K562 (cell line): ENCODE results near the gene TRIM26. TPM values are rescaled to one million over a fixed set of nuclear protein-coding genes. Genes with fewer than 3 reads are reported as not detected.

Experiments used
- ATAC-seq: fragments of 200-7000 bp; cut with Tn5 transposase; 3 replicates; pipeline ENCODE4 v1.9.1; 2020; ENCODE audit warnings: moderate library complexity
- BruUV-seq: library from RNA; stranded (reverse); fragments of 400-500 nt; replicated peaks from 2 replicates; lab custom pipeline; 2021; lab: Mats Ljungman, UMichigan
- CTCF ChIA-PET: fragments of 300-600 bp; formaldehyde crosslinking; extraction: SDS; loops from one replicate; lab custom pipeline; 2021; ENCODE audit warnings: low intra/inter-chr PET ratio; lab: Yijun Ruan, JAX
- POLR2A ChIA-PET: fragments of 300-600, 350-650 bp; sonication (Branson Sonifier 250); formaldehyde crosslinking; extraction: SDS; loops from one replicate; lab custom pipeline; 2021; ENCODE audit warnings: antibody characterized with exemption, inconsistent platforms; lab: Yijun Ruan, JAX
- DNase-seq, 4 experiments: peaks; one replicate each; pipeline versions ENCODE4 v3.0.0 to v3.0.0-alpha.2; 2011 to 2018; ENCODE audit warnings: low spot score in 3 of 4, mixed read lengths in 3 of 4; ENCODE audit errors: extremely low read depth in 1 of 4
- FAIRE-seq: peaks from 2 replicates; lab custom pipeline; 2011; peaks lifted over from hg19 to GRCh38; lab: Jason Lieb, UNC
- H2AFZ ChIP-seq: 2 replicates; pipeline ENCODE4 v1.6.0; 2011; ENCODE audit warnings: low read depth, low read length, control low read depth, inconsistent platforms
- H3K27ac ChIP-seq: fragments of 200-600 bp; 3 replicates; pipeline ENCODE4 v1.8.0; 2011; ENCODE audit warnings: low read depth, mild to moderate bottlenecking, control low read depth, inconsistent platforms, low read length, moderate library complexity, mixed read lengths; ENCODE audit errors: extremely low read depth
- H3K27me3 ChIP-seq, 2 experiments: fragments of 300-600 bp in 1 of 2; 2 replicates in 1 of 2; 3 replicates in 1 of 2; pipeline versions ENCODE4 v1.6.0 to v1.8.0; 2011; ENCODE audit warnings: inconsistent platforms in 2 of 2, low read length in 2 of 2, mild to moderate bottlenecking in 1 of 2, mixed read lengths in 1 of 2, moderate library complexity in 1 of 2; ENCODE audit not compliant: control insufficient read depth in 2 of 2, insufficient read depth in 2 of 2
- H3K36me3 ChIP-seq: fragments of 300-600 bp; 3 replicates; pipeline ENCODE4 v1.8.0; 2011; ENCODE audit warnings: mild to moderate bottlenecking, low read length, inconsistent platforms; ENCODE audit not compliant: control insufficient read depth, insufficient read depth
- H3K4me1 ChIP-seq, 2 experiments: fragments of 200-600 bp in 1 of 2; replicated peaks in 1 of 2; 2 replicates in 1 of 2; 3 replicates in 1 of 2; pipeline versions ENCODE4 v1.5.1 to v1.8.0; 2011; ENCODE audit warnings: inconsistent platforms in 2 of 2, low read length in 2 of 2, mild to moderate bottlenecking in 1 of 2, mixed read lengths in 1 of 2, moderate library complexity in 1 of 2; ENCODE audit not compliant: control insufficient read depth in 2 of 2, insufficient read depth in 2 of 2
- H3K4me2 ChIP-seq: 2 replicates; pipeline ENCODE4 v1.6.1; 2011; ENCODE audit warnings: low read length, control low read depth, inconsistent platforms, mixed read lengths; ENCODE audit not compliant: insufficient read depth
- H3K4me3 ChIP-seq: fragments of 200-600 bp; sonication (generic), shearing (Covaris generic); 2 replicates; pipeline ENCODE4 v1.5.1; 2016; ENCODE audit warnings: control low read depth, inconsistent platforms
- H3K79me2 ChIP-seq: fragments of 200-600 bp; 3 replicates; pipeline ENCODE4 v1.8.0; 2011; ENCODE audit warnings: low read length, inconsistent platforms; ENCODE audit not compliant: control insufficient read depth, insufficient read depth
- H3K9ac ChIP-seq, 2 experiments: 2 replicates each; pipeline versions ENCODE4 v1.6.0 to v1.6.1; 2011; ENCODE audit warnings: low read depth in 2 of 2, low read length in 2 of 2, control low read depth in 1 of 2, inconsistent platforms in 1 of 2, mild to moderate bottlenecking in 1 of 2, mixed read lengths in 1 of 2; ENCODE audit not compliant: insufficient read depth in 1 of 2
- H3K9me1 ChIP-seq: one replicate; pipeline ENCODE4 v1.6.0; 2011; ENCODE audit warnings: inconsistent platforms, mild to moderate bottlenecking, low read length, moderate library complexity; ENCODE audit not compliant: control insufficient read depth, insufficient read depth
- H3K9me3 ChIP-seq: replicated peaks from 2 replicates; pipeline ENCODE4 v1.5.1; 2011; ENCODE audit warnings: low read depth, low read length, inconsistent platforms; ENCODE audit not compliant: control insufficient read depth, insufficient read depth
- H4K20me1 ChIP-seq: replicated peaks from 2 replicates; pipeline ENCODE4 v1.6.1; 2011; ENCODE audit warnings: low read length, inconsistent platforms, mixed read lengths; ENCODE audit not compliant: control insufficient read depth, insufficient read depth
- CEBPB ChIP-seq: fragments of 450-650 bp; IDR thresholded peaks from 2 replicates; pipeline ENCODE4 v1.6.1; 2016; ENCODE audit warnings: missing genetic modification characterization, missing compliant biosample characterization
- EGR1 ChIP-seq: fragments of 450-650 bp; conservative IDR thresholded peaks from 2 replicates; pipeline ENCODE4 v1.6.1; 2017; ENCODE audit warnings: mild to moderate bottlenecking
- ETV1 ChIP-seq: fragments of 450-650 bp; conservative IDR thresholded peaks from 2 replicates; pipeline ENCODE4 v1.6.1; 2016; ENCODE audit warnings: missing genetic modification characterization, control low read depth, low read depth, missing compliant biosample characterization
- FIP1L1 ChIP-seq: fragments of 200-400 bp; formaldehyde crosslinking; IDR thresholded peaks from 2 replicates; pipeline ENCODE4 v1.6.1; 2018; ENCODE audit warnings: mild to moderate bottlenecking, low read depth, low read length; ENCODE audit not compliant: poor library complexity, severe bottlenecking
- GABPA ChIP-seq: fragments of 200-800 bp; sonication (Bioruptor generic); conservative IDR thresholded peaks from 2 replicates; pipeline ENCODE4 v1.6.1; 2016; ENCODE audit warnings: low read depth, missing genetic modification characterization, missing compliant biosample characterization
- LARP7 ChIP-seq: fragments of 450-650 bp; IDR thresholded peaks from 2 replicates; pipeline ENCODE4 v1.6.1; 2016
- RCOR1 ChIP-seq, 2 experiments: IDR thresholded peaks; 2 replicates each; pipeline ENCODE4 v1.6.1; 2012; ENCODE audit warnings: low read depth in 2 of 2, low read length in 2 of 2, borderline replicate concordance in 1 of 2, improper control_type of control experiment in 1 of 2
- SMARCA4 ChIP-seq: fragments of 450-650 bp; IDR thresholded peaks from 2 replicates; pipeline ENCODE4 v1.6.1; 2016
- WGBS: fragments of 100-300 bp; shearing (Covaris generic); methylation state at CpG from one replicate; pipeline ENCODE4 v1.1.6; 2016; ENCODE audit warnings: low coverage, mixed read lengths; ENCODE audit not compliant: insufficient coverage; ENCODE audit errors: missing lambda C conversion rate; 5-methylcytosine and 5-hydroxymethylcytosine counted together
- in situ Hi-C: fragments of 300-500 bp; cut with MboI; formaldehyde crosslinking; loops from 4 replicates; pipeline ENCODE4 v1.15.0; 2018; ENCODE audit warnings: inconsistent platforms, mixed read lengths
- intact Hi-C: fragments of 100-400 bp; cut with micrococcal nuclease; formaldehyde crosslinking; loops from 2 replicates; pipeline ENCODE4 v1.14.2; 2022
- polyA plus RNA-seq, 8 experiments: library from polyadenylated mRNA; depleted of rRNA in 4 of 8; stranded (reverse) in 5 of 8; unstranded in 3 of 8; fragments of >200 nt; fragmentation: Nextera tagmentation in 2 of 8; fragmentation: Illumina TruSeq in 1 of 8; extraction: Ambion mirVana in 2 of 8; extraction: Trizol in 1 of 8; gene quantifications; 2 replicates each; pipeline versions ENCODE4 v1.2.1 to v1.2.3, GENCODE V29; 2011 to 2014; ENCODE audit warnings: inconsistent platforms in 1 of 8, missing spikeins in 1 of 8
- total RNA-seq, 7 experiments: library from RNA; depleted of rRNA in 6 of 7; stranded (reverse); fragments of >200 nt in 6 of 7; fragmentation: Illumina TruSeq in 2 of 7; extraction: Trizol in 2 of 7; gene quantifications; 2 replicates each; pipeline versions ENCODE4 v1.2.1 to v1.2.3, GENCODE V29; 2011 to 2021; ENCODE audit warnings: low replicate concordance in 1 of 7
- TF ChIP-seq, protein P1 (sequence below): fragments of 250-450 bp; sonication (Bioruptor Pico); IDR thresholded peaks from 2 replicates; pipeline ENCODE4 v1.4.0; 2020; ENCODE audit warnings: mild to moderate bottlenecking, moderate library complexity

The TRIM26 gene
- total and polyA plus RNA-seq, 9 of the 15 experiments (the other 6 are each of a cell fraction or from before 2014, with no cell fraction given): 0.80 to 5.0 (median 2.8) TPM

DNA sequence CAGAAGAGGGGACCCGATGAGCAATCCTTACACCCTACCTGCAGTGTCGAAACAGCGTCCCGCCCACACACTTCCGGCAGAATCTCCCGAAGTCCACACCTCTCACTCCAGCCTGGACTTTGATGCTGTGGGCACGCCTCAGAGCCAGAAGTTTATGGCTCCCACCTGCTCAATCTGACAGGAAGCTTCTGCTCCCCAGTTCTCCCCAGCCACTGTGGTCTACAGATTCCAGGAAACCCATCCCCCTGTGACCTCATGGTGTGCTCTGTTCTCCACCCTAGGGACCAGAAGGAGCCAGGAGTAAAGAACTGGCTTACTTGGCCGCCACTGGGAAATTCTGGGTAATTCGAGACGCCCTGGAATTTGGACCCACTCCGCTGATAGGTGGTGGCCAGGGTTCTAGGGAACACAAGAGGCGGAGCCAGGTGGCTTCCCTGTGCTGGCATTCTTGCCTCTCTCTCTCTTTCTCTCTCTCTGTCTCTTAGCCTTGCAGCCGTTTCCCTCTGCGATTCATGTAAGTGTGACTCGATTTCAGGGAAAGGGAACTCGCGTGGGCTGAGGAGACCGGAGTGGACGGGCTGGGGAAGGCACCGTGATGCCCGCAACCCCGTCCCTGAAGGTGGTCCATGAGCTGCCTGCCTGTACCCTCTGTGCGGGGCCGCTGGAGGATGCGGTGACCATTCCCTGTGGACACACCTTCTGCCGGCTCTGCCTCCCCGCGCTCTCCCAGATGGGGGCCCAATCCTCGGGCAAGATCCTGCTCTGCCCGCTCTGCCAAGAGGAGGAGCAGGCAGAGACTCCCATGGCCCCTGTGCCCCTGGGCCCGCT is 49.9 kb downstream of the TRIM26 start, which contains the start of gene TRIM15:
Gene TRIM15 (plus strand): TSS at position 457 of the 828 bp plus-strand sequence. CDS start 139 bp downstream, at position 596.
- H3K27me3 ChIP-seq: peaks cover 7 to 37% of the 10 kb centered on the region in 2 experiments; a peak in 4 of 5 replicates
- no peak within 1 kb of the TSS for H3K27ac ChIP-seq
- H2AFZ ChIP-seq: peak within 1 kb of the TSS; percentile 35
- peak within 1 kb of the TSS; percentile 52 for H3K4me2 ChIP-seq
- no peaks in the 10 kb centered on the region for H3K79me2 ChIP-seq
- H3K4me1 ChIP-seq: peaks cover 0 to 14% of the 10 kb centered on the region in 2 experiments; a peak in 4 of 5 replicates
- H3K4me3 ChIP-seq: no peak within 1 kb of the TSS
- DNase-seq (peak in 1 of 4 experiments; percentile 29), ATAC-seq (peak; percentile 64), FAIRE-seq (no peak)
- ChIA-PET POLR2A (no interaction called here), CTCF (interaction anchor here (0.6 kb wide), 1 partner anchor 11 kb away, joined by 3 read pairs; no protein-coding TSS in a partner anchor)
- no peaks in the 10 kb centered on the region for H4K20me1 ChIP-seq
- no peaks in the 10 kb centered on the region for H3K36me3 ChIP-seq
- in situ Hi-C loops (no loop called here), intact Hi-C loops (no loop called here)
- BruUV-seq: no TSS peak
- H3K9me3 ChIP-seq: no peaks in the 10 kb centered on the region
- WGBS: 18% methylated on average over 23 of the region's 31 CpGs
- no peaks in the 10 kb centered on the region for H3K9me1 ChIP-seq
- TF ChIP-seq, protein P1, sequence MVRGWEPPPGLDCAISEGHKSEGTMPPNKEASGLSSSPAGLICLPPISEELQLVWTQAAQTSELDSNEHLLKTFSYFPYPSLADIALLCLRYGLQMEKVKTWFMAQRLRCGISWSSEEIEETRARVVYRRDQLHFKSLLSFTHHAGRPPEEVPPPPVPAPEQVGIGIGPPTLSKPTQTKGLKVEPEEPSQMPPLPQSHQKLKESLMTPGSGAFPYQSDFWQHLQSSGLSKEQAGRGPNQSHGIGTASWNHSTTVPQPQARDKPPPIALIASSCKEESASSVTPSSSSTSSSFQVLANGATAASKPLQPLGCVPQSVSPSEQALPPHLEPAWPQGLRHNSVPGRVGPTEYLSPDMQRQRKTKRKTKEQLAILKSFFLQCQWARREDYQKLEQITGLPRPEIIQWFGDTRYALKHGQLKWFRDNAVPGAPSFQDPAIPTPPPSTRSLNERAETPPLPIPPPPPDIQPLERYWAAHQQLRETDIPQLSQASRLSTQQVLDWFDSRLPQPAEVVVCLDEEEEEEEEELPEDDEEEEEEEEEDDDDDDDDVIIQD: no peak
- 0 out of 4 replicates have a peak, but pooled peaks of 1 of the 2 experiments have one; percentile 12 for TF ChIP-seq RCOR1 (IDR thresholded peaks at IDR 0.05; ENCODE audit: borderline replicate concordance in 1 of 2, low read depth in 2 of 2, low read length in 2 of 2)
- TF ChIP-seq FIP1L1: no peak
- peak; percentile 26; the same call in 1 of the 2 replicates for TF ChIP-seq CEBPB (tag)
- peak; percentile 50; the same call in 1 of the 2 replicates for TF ChIP-seq ETV1 (tag)
- TF ChIP-seq EGR1: peak; percentile 79
- TF ChIP-seq SMARCA4: no peak
- no peak for TF ChIP-seq LARP7
- peak; percentile 58 for TF ChIP-seq GABPA (tag)
- H3K9ac ChIP-seq: peak within 1 kb of the TSS in 1 of 2 experiments; percentile 31; a peak in 1 of 4 replicates
